ENCODE results near the gene C16orf86. TPM values are rescaled to one million over a fixed set of nuclear protein-coding genes. Genes with fewer than 3 reads are reported as not detected.

Gene C16orf86
- total and polyA plus RNA-seq, 8 donors: 3.2 to 83.0 (median 3.5) TPM; not detected in 3

GRCh38 chr16:67645397-67646121, 21.1 kb upstream of the C16orf86 start:
- WGBS, 5 donors: 65 to 77% (median 70%) methylated on average over 9 to 15 of the region's 15 CpGs; no CpG with 5 or more reads in 1 of the 5 donors
- Histone ChIP-seq H3K4me3 (peak overlapping the region; percentile 29 to 53 (median 41)), H3K27ac (peak overlapping the region in 4 of 5 donors; percentile 23 to 51 (median 30)), H3K9me3 (no peaks in the 10 kb centered on the region), H3K36me3 (no peaks in the 10 kb centered on the region), H3K4me1 (peaks cover 12 to 60% (median 39%) of the 10 kb centered on the region in 4 donors), H3K27me3 (peaks cover 22 to 68% (median 55%) of the 10 kb centered on the region in 3 donors)
- DNase-seq: peak in 1 of 2 donors; percentile 6
- intact Hi-C loops (cut with DNase I; ENCODE audit: low total_unique reads): no loop called here
- TF ChIP-seq CTCF (IDR thresholded peaks at IDR 0.05) (no peak), EP300 (IDR thresholded peaks at IDR 0.05) (no peak), POLR2A (IDR thresholded peaks at IDR 0.05) (no peak), POLR2AphosphoS5 (IDR thresholded peaks at IDR 0.05) (no peak)

- peaks cover 12 to 48% (median 29%) of the 10 kb centered on the region in 4 donors for H3K4me1 ChIP-seq
- DNase-seq: no peak
- H3K27me3 ChIP-seq: peaks cover 22 to 84% (median 66%) of the 10 kb centered on the region in 3 donors
- 66 to 78% (median 67%) methylated on average over 13 to 15 of the region's 15 CpGs for WGBS, 5 donors
- H3K27ac ChIP-seq: no peak overlapping the region
- TF ChIP-seq POLR2AphosphoS5 (IDR thresholded peaks at IDR 0.05) (no peak), EP300 (IDR thresholded peaks at IDR 0.05) (no peak), POLR2A (IDR thresholded peaks at IDR 0.05) (no peak), CTCF (IDR thresholded peaks at IDR 0.05) (no peak)
- H3K4me3 ChIP-seq: no peak overlapping the region
- H3K36me3 ChIP-seq: no peaks in the 10 kb centered on the region
- no peaks in the 10 kb centered on the region for H3K9me3 ChIP-seq
- intact Hi-C loops (cut with DNase I; ENCODE audit: low total_unique reads): no loop called here
Measured at GRCh38 chr16:67647111-67647651, 19.4 kb upstream of the C16orf86 start.

GRCh38 chr16:67647681-67648080, 18.9 kb upstream of the C16orf86 start:
- H3K4me1 ChIP-seq: peaks cover 14 to 47% (median 29%) of the 10 kb centered on the region in 4 donors
- H3K27me3 ChIP-seq: peaks cover 22 to 89% (median 71%) of the 10 kb centered on the region in 3 donors
- no peak overlapping the region for H3K4me3 ChIP-seq
- H3K27ac ChIP-seq: no peak overlapping the region
- 69 to 81% (median 73%) methylated on average over 11 to 13 of the region's 13 CpGs for WGBS, 5 donors
- no peaks in the 10 kb centered on the region for H3K36me3 ChIP-seq
- intact Hi-C loops (cut with DNase I; ENCODE audit: low total_unique reads): no loop called here
- TF ChIP-seq POLR2AphosphoS5 (IDR thresholded peaks at IDR 0.05) (no peak), CTCF (IDR thresholded peaks at IDR 0.05) (no peak), POLR2A (IDR thresholded peaks at IDR 0.05) (no peak), EP300 (IDR thresholded peaks at IDR 0.05) (no peak)
- DNase-seq: no peak
- H3K9me3 ChIP-seq: no peaks in the 10 kb centered on the region

- Histone ChIP-seq H3K36me3 (no peaks in the 10 kb centered on the region), H3K9me3 (no peaks in the 10 kb centered on the region), H3K27me3 (peaks cover 22 to 95% (median 77%) of the 10 kb centered on the region in 3 donors), H3K27ac (no peak overlapping the region), H3K4me3 (no peak overlapping the region), H3K4me1 (peaks cover 19 to 49% (median 33%) of the 10 kb centered on the region in 4 donors)
- TF ChIP-seq CTCF (IDR thresholded peaks at IDR 0.05) (no peak), POLR2A (IDR thresholded peaks at IDR 0.05) (no peak), EP300 (IDR thresholded peaks at IDR 0.05) (no peak), POLR2AphosphoS5 (IDR thresholded peaks at IDR 0.05) (no peak)
- WGBS, 5 donors: 23 to 39% (median 28%) methylated on average over 45 to 65 of the region's 65 CpGs
- DNase-seq: peak in 1 of 2 donors; percentile 22
- intact Hi-C loops (cut with DNase I; ENCODE audit: low total_unique reads): no loop called here
Measured at GRCh38 chr16:67648088-67648763, 18.4 kb upstream of the C16orf86 start.

Data from stomach (tissue), 9 donors.